ENCODE results near the gene PACRG.

The PACRG gene

DNA sequence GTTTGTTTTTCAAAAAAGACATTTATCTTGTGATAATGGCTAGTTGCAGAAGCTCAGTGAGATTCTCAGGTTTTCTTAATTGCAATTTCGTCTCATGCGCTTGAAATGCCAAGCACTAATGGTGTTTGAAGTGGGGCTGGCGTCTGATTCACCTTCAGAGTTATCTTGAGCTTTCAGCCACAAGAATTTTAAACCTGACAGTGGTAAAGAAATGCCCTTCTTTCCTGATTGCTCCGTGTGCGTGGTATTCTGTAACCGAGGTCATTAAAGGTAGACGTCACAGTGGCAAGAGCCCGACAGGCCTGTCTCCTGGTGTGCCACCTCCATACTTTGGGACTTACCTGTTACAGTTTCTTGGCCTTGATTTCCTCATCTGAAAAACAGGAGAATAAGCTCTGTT lies 560.3 kb downstream of the PACRG start:
- Histone ChIP-seq H3K27me3 (ENCODE audit: control insufficient read depth in 1 of 2, insufficient read depth in 2 of 2, low read length in 2 of 2) (no peaks in the 10 kb centered on the region), H3K9ac (ENCODE audit: low read length) (no peak overlapping the region), H3K4me3 (ENCODE audit: low read depth in 1 of 2, low read length in 2 of 2) (no peak overlapping the region), H3K27ac (ENCODE audit: low read depth, low read length) (no peak overlapping the region), H3K4me1 (ENCODE audit: insufficient read depth, low read length) (no peaks in the 10 kb centered on the region), H3K9me3 (ENCODE audit: low read length) (no peaks in the 10 kb centered on the region), H3K36me3 (ENCODE audit: insufficient read depth, low read length) (no peaks in the 10 kb centered on the region)

DNA sequence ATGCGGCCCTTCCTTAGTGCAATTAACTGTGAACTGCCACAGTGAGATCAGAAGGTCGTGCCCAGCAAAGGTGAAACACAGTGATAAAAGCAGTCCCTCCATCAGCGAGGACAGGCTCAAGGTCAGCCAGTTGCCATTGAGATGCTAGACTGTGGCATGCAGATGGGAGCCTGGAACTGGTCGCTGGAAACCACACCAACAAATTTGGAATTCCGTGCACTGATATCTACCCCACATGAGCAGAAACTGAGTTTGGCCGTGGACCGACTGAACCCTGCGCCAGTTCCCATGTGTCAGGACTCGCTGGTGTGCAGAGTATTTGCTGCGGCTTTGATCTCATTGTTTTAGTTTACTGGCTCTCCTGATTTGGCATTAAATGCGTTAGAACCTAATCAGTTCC lies 561.1 kb downstream of the PACRG start:
- no peaks in the 10 kb centered on the region for H3K4me1 ChIP-seq (ENCODE audit: insufficient read depth, low read length)
- H3K27me3 ChIP-seq (ENCODE audit: control insufficient read depth in 1 of 2, insufficient read depth in 2 of 2, low read length in 2 of 2): no peaks in the 10 kb centered on the region
- no peak overlapping the region for H3K4me3 ChIP-seq (ENCODE audit: low read depth in 1 of 2, low read length in 2 of 2)
- H3K9me3 ChIP-seq (ENCODE audit: low read length): no peaks in the 10 kb centered on the region
- H3K9ac ChIP-seq (ENCODE audit: low read length): no peak overlapping the region
- H3K36me3 ChIP-seq (ENCODE audit: insufficient read depth, low read length): no peaks in the 10 kb centered on the region
- H3K27ac ChIP-seq (ENCODE audit: low read depth, low read length): no peak overlapping the region

DNA sequence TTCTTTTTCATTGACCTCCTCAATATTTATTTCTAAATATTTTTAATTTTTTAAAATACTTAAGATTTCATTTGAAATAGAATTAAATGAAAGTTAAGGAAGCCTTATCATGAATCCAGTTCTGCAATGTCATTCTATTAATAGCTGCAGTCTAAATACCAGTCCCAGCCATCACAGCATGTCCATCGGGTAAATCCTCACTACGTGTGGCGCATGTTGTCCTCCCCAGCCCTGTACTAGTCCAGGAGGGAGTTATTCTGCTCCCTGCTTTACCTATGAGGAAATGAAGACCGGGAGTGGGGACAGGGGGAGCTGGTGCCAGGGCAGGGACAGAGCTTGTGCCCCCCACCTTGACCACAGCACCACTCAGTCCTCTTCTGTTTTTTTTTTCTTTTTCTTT lies 561.7 kb downstream of the PACRG start:
- Histone ChIP-seq H3K27ac (ENCODE audit: low read depth, low read length) (no peak overlapping the region), H3K4me1 (ENCODE audit: insufficient read depth, low read length) (no peaks in the 10 kb centered on the region), H3K36me3 (ENCODE audit: insufficient read depth, low read length) (no peaks in the 10 kb centered on the region), H3K9ac (ENCODE audit: low read length) (no peak overlapping the region), H3K27me3 (ENCODE audit: control insufficient read depth in 1 of 2, insufficient read depth in 2 of 2, low read length in 2 of 2) (no peaks in the 10 kb centered on the region), H3K4me3 (ENCODE audit: low read depth in 1 of 2, low read length in 2 of 2) (no peak overlapping the region), H3K9me3 (ENCODE audit: low read length) (no peaks in the 10 kb centered on the region)

DNA sequence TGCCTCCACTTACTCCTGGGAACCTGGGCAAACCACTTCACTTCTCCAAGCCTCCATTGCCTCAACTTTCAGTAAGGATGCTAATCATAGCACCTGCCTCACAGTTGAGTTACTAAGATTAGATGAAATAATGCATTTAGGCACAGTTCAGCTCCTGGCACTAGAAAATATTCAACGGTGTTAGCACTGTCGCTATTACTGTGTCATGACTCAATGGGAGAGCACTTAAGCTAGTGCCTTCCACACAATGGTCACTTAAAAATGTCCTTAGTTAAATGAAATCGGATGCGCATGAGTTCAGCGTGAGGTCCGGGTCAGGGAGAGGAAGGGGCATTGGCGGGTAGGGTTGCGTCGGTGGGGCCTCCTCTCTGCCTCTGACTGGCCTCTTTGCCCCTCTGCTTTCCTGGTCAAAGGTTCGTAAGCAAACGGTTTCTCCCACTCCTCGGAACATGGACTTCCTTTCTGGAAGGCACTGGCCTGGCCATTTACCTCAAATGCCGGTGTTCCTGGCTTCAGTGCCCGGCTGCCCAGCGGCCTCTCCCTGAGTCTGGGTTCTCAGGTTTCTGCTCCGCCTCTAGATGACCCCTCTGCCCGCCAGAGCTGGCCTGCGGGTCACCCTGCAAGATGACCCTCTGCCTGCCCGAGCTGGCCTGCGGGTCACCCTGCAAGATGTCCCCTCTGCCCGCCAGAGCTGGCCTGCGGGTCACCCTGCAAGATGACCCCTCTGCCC lies 562.9 kb downstream of the PACRG start:
- no peak overlapping the region for H3K27ac ChIP-seq (ENCODE audit: low read depth, low read length)
- H3K4me3 ChIP-seq (ENCODE audit: low read depth in 1 of 2, low read length in 2 of 2): no peak overlapping the region
- no peaks in the 10 kb centered on the region for H3K4me1 ChIP-seq (ENCODE audit: insufficient read depth, low read length)
- no peaks in the 10 kb centered on the region for H3K27me3 ChIP-seq (ENCODE audit: control insufficient read depth in 1 of 2, insufficient read depth in 2 of 2, low read length in 2 of 2)
- no peaks in the 10 kb centered on the region for H3K9me3 ChIP-seq (ENCODE audit: low read length)
- H3K36me3 ChIP-seq (ENCODE audit: insufficient read depth, low read length): no peaks in the 10 kb centered on the region
- H3K9ac ChIP-seq (ENCODE audit: low read length): no peak overlapping the region

DNA sequence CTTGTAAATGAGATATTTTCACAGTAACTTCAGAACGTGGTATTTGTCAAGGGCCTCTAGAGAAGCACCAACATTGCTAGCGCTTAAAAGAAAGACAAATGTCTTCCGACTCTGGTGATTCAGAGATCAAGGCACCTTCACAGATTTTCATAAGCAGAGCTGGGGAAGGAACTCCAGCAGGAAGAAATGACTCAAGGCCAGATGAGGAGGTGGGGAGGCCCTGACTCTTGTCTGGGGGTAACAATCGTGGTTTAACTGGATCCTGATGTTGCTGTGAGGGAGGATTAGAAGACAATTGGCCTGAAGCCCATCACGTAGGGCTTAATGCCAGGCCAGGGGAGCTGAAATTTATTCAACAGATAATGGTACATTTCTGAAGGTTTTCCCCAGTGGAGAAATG lies 563.8 kb downstream of the PACRG start:
- Histone ChIP-seq H3K27me3 (ENCODE audit: control insufficient read depth in 1 of 2, insufficient read depth in 2 of 2, low read length in 2 of 2) (no peaks in the 10 kb centered on the region), H3K27ac (ENCODE audit: low read depth, low read length) (no peak overlapping the region), H3K4me3 (ENCODE audit: low read depth in 1 of 2, low read length in 2 of 2) (no peak overlapping the region), H3K36me3 (ENCODE audit: insufficient read depth, low read length) (no peaks in the 10 kb centered on the region), H3K4me1 (ENCODE audit: insufficient read depth, low read length) (no peaks in the 10 kb centered on the region), H3K9ac (ENCODE audit: low read length) (no peak overlapping the region), H3K9me3 (ENCODE audit: low read length) (no peaks in the 10 kb centered on the region)

DNA sequence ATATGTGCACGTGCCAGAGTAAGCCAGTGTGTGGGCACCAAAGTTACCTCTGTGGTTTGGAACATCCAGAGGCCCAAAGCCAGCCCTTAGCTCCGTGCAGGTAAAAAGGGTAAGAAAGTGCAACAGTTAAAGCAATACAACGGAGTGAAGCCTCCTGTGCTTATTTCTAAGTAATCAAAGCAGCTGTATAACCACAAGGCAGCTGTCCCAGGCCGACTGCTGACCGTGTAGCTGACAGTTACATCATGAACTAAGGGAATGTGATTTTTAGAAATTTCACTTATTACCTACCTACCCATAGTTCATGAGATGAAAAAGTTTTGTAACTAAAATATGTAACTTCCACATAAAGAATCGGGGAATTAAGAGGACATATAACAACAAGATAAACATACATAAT lies 565.5 kb downstream of the PACRG start:
- Histone ChIP-seq H3K36me3 (ENCODE audit: insufficient read depth, low read length) (no peaks in the 10 kb centered on the region), H3K9me3 (ENCODE audit: low read length) (no peaks in the 10 kb centered on the region), H3K9ac (ENCODE audit: low read length) (no peak overlapping the region), H3K4me1 (ENCODE audit: insufficient read depth, low read length) (no peaks in the 10 kb centered on the region), H3K27me3 (ENCODE audit: control insufficient read depth in 1 of 2, insufficient read depth in 2 of 2, low read length in 2 of 2) (no peaks in the 10 kb centered on the region), H3K4me3 (ENCODE audit: low read depth in 1 of 2, low read length in 2 of 2) (no peak overlapping the region), H3K27ac (ENCODE audit: low read depth, low read length) (no peak overlapping the region)

DNA sequence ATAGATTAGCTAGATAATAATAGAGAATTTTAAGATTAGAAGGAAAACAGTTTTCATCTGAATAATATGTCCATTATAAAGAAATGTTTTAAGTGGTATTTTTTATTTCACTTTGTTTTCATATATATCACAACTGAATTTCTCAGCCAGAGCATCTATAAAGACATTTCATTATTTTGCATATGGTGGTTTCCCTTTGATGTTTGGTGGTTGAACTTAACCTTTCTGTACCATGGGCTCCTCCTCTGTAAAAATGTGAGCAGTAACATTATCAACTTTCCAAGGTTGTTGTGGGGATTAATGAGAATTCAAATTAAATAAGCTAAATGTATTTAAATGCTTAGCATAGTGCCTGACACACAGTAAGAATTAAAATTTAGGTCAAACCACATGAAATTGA lies 567.0 kb downstream of the PACRG start:
- Histone ChIP-seq H3K27ac (ENCODE audit: low read depth, low read length) (no peak overlapping the region), H3K9ac (ENCODE audit: low read length) (no peak overlapping the region), H3K36me3 (ENCODE audit: insufficient read depth, low read length) (no peaks in the 10 kb centered on the region), H3K4me1 (ENCODE audit: insufficient read depth, low read length) (no peaks in the 10 kb centered on the region), H3K27me3 (ENCODE audit: control insufficient read depth in 1 of 2, insufficient read depth in 2 of 2, low read length in 2 of 2) (no peaks in the 10 kb centered on the region), H3K4me3 (ENCODE audit: low read depth in 1 of 2, low read length in 2 of 2) (no peak overlapping the region), H3K9me3 (ENCODE audit: low read length) (no peaks in the 10 kb centered on the region)

DNA sequence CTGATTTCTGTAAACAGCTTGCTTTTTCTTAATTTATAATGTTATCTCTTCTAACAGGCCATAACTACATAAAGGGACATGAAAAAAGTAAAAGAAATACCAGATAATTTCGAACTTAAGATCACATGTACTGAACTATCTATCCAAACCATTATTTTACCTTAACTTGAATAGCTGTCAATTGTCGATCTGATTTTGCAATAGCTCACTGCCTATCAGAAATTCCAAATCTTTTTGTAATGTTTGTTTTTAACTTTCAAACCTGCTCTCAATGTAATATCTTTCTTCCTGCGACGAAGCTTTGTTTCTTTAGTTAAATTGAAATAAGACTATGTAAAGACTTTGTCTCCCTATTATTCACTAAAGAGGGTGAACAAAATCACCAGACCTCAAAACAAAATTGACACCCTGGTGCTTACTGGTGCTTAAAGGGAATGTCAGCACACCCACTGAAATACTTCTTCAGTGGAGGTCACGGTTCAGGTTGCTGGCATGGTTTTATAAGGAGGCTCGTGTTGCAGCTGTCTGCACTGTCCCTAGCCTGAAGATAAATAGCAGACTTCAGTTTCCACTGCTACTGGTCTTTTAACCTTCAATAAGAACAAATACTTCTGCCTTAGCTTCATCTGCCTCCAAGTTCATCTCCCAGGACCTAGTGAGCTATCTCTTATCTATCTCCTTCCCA lies 569.2 kb downstream of the PACRG start:
- H3K27me3 ChIP-seq (ENCODE audit: control insufficient read depth in 1 of 2, insufficient read depth in 2 of 2, low read length in 2 of 2): no peaks in the 10 kb centered on the region
- no peaks in the 10 kb centered on the region for H3K4me1 ChIP-seq (ENCODE audit: insufficient read depth, low read length)
- H3K9me3 ChIP-seq (ENCODE audit: low read length): no peaks in the 10 kb centered on the region
- no peak overlapping the region for H3K27ac ChIP-seq (ENCODE audit: low read depth, low read length)
- no peak overlapping the region for H3K9ac ChIP-seq (ENCODE audit: low read length)
- no peak overlapping the region for H3K4me3 ChIP-seq (ENCODE audit: low read depth in 1 of 2, low read length in 2 of 2)
- no peaks in the 10 kb centered on the region for H3K36me3 ChIP-seq (ENCODE audit: insufficient read depth, low read length)

DNA sequence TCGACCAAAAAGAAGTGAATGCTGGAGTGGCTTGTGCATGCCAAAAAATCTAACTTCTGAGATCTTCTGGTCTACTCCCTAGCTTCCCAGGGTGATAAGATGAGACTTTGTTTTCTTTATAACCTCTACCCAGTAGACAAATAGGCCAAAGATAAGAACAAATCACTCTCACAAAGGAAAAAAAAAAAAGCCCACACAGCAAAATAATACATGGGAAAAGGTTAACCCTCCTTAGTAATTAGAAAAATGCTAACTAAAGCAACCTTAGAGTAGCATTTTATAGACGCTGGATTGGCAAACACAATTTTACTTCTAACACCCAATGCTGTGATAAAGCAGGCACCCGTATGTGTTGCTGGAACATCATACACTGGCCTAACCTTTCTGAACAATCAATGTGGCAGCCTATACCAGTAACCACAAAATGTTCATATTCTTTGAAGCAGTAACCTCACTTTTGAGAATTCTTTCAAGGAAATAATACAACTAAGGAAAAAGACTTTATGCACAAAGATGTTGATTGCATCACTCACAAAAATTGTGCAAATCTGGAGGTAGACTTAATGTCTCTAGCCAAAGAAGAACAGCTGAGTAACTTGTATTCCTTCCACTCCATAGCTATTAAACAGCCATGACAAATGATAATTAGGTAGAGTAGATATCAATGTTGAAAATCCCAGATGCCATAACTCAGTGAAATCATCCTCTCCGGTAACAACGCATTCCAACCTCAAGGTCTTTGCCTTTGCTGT lies 570.5 kb downstream of the PACRG start:
- no peaks in the 10 kb centered on the region for H3K27me3 ChIP-seq (ENCODE audit: control insufficient read depth in 1 of 2, insufficient read depth in 2 of 2, low read length in 2 of 2)
- no peak overlapping the region for H3K9ac ChIP-seq (ENCODE audit: low read length)
- no peak overlapping the region for H3K27ac ChIP-seq (ENCODE audit: low read depth, low read length)
- H3K4me1 ChIP-seq (ENCODE audit: insufficient read depth, low read length): no peaks in the 10 kb centered on the region
- no peak overlapping the region for H3K4me3 ChIP-seq (ENCODE audit: low read depth in 1 of 2, low read length in 2 of 2)
- H3K9me3 ChIP-seq (ENCODE audit: low read length): no peaks in the 10 kb centered on the region
- no peaks in the 10 kb centered on the region for H3K36me3 ChIP-seq (ENCODE audit: insufficient read depth, low read length)

DNA sequence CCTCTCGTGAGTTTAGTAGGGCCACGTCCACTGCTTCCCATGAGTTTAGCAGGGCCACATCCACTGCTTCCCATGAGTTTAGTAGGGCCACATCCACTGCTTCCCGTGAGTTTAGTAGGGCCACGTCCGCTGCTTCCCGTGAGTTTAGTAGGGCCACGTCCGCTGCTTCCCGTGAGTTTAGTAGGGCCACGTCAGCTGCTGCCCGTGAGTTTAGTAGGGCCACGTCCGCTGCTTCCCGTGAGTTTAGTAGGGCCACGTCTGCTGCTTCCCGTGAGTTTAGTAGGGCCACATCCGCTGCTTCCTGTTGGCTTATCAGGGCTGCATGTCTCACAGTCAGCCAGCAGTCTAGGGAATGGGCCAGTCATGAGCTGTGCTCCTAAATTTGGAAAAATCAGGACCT lies 573.1 kb downstream of the PACRG start:
- no peak overlapping the region for H3K27ac ChIP-seq (ENCODE audit: low read depth, low read length)
- no peaks in the 10 kb centered on the region for H3K36me3 ChIP-seq (ENCODE audit: insufficient read depth, low read length)
- H3K4me1 ChIP-seq (ENCODE audit: insufficient read depth, low read length): no peaks in the 10 kb centered on the region
- H3K9ac ChIP-seq (ENCODE audit: low read length): no peak overlapping the region
- no peaks in the 10 kb centered on the region for H3K27me3 ChIP-seq (ENCODE audit: control insufficient read depth in 1 of 2, insufficient read depth in 2 of 2, low read length in 2 of 2)
- no peak overlapping the region for H3K4me3 ChIP-seq (ENCODE audit: low read depth in 1 of 2, low read length in 2 of 2)
- H3K9me3 ChIP-seq (ENCODE audit: low read length): no peaks in the 10 kb centered on the region

DNA sequence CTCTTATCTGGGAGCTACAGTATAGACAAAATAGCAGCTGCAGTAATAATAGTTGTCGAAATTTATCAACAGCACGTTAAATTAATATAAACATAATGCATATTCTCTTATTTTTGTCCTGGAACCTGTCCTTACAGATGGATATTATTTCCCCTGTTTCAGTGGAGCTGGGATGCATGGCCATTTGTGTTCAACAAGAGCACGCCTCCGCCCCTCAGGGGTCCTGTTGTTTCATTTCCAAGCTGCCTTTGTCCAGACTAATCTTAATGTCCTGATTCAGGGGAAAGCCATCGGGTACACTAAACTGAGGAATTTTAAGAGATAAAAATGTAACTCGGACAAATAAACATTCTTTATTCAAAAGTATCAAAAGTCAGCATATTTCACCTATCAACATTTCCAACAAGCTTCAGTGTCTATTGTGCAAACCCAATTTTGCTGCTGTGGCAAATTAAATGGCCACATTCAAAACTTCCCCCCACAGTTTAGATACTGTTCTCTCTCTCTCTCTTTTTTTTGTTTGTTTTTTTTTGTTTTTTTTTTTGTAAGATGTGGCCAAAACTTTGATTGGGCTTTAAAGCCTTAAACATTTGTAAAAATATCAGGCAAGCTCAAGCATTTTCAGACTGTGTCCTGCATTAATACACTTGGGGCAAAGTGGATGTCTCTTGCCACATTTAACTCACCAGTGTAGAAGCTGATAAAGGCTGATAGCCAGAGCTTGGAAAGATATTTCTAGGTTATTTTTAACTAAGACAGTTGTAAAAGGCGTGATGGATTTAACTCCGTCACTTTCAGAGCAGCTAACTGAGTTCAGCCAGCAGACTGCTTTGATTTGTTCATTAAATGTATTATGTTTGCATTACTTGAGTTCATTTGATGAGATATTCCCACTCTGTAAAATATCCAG lies 574.2 kb downstream of the PACRG start:
- H3K36me3 ChIP-seq (ENCODE audit: insufficient read depth, low read length): no peaks in the 10 kb centered on the region
- no peak overlapping the region for H3K4me3 ChIP-seq (ENCODE audit: low read depth in 1 of 2, low read length in 2 of 2)
- H3K27me3 ChIP-seq (ENCODE audit: control insufficient read depth in 1 of 2, insufficient read depth in 2 of 2, low read length in 2 of 2): no peaks in the 10 kb centered on the region
- H3K9me3 ChIP-seq (ENCODE audit: low read length): no peaks in the 10 kb centered on the region
- no peaks in the 10 kb centered on the region for H3K4me1 ChIP-seq (ENCODE audit: insufficient read depth, low read length)
- no peak overlapping the region for H3K27ac ChIP-seq (ENCODE audit: low read depth, low read length)
- H3K9ac ChIP-seq (ENCODE audit: low read length): no peak overlapping the region

Data from muscle layer of colon (tissue), 2 donors.